ENCODE data around the gene HBEGF.

HBEGF gene

DNA sequence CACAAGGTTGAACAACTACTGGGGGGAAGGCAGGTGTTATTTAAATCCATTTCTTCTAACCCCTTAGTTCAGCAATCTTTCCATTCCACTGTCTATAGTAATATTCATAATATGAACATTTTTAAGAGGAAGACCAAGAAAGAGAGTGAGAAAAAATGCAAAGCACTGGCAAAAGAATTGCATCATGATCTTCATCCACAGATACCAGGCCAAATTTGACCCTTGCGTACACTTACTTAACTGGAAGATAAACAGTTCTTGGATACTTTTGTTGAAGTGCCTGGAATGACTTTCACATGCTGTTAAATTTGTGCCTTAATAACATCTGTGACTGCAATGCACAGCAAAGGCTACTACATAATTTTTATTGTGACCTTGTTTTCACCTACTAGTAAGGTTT is 45.3 kb downstream of the HBEGF start:
- no peak for DNase-seq

DNA sequence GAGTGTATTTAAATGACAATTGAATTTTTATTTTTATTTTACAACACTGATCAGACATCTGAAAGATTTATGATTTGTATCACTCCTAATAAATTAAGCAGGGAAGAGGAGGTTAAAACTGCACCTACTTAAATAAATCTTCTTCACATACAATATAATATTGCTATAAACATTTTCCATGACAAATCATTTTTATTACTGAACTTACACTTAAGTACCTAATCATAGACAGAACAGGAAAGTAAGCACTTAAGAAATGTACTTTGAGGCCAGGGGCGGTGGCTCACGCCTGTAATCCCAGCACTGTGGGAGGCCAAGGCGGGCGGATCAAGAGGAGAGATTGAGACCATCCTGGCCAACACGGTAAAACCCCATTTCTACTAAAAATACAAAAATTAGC is 47.3 kb downstream of the HBEGF start:
- DNase-seq: no peak

DNA sequence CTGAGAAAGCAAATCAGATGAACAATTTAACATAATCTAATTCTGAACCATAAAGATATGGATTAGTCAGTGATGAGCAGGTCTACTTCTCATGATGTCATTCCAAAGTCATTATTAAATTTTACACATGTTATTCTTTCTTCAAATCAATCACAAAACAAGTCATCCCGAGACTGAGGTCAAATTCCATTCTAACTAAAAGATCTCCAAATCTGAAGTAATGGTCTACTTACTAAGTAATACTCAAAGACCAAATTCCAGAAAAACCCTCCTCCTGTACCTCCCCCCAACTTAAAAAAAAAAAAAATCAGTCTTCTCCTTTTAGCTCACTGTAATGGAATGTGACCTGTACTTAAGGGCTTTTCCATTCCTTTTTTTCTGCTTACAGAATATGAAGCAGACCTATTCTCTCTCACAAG is 48.2 kb downstream of the HBEGF start:
- no peak for DNase-seq

GRCh38 chr5:140297283-140297682 is 49.1 kb downstream of the HBEGF start:
- DNase-seq: no peak

DNA sequence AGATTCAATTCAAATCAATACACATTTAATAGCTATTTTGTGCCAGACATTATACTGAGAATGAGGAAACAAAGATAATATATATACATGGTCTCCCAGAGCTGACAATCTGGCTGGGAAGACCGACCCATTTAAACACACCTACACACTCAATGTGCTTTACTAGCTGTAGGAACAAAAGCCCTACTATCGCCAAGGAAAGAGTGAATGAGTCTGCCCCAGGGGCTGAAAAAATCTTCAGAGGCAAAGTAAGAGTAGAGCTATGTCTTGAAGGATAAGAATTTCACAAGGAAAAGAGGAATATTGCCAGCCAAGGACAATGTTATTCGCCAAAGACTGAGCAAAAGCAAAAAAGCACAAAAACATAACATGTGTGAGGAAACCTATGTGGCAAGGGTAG is 50.1 kb downstream of the HBEGF start:
- DNase-seq: no peak

DNA sequence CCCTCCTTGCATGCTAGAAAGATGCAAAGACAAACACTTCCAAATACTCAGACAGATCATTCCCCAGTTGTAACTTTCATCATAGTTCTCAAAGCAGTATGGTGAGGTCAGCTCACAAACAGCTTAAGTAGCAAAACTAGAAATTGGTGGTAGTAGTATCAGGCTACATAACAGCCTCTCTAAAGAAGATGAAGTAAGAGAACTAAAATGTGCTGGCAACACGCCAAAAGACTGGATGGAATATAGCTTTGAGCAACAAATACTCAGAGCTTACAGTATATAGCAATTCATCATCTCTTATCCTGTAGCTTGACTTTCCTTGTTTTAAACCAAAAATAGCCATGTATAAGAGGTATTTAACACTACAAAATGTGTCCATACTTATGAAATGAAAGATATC is 51.0 kb downstream of the HBEGF start:
- no peak for DNase-seq

DNA sequence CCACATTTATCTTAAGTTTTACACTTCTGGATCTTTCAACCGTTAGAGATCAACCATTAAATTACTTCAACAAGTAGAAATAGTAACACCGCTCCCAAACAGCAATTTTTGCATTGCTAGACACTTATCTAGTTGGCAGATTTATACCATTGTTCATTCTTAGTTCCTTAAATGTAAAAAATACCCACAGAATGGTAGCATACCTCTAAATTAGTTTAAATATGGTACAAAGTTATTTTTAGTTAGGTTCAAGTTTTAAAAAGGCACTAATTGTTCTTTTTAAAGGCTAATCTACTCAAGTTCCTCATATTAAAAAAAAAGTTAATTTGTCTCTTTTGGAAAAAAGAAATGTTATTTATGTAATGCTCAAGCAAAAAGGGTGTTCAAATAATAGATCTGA is 51.6 kb downstream of the HBEGF start:
- no peak for DNase-seq

- no peak for DNase-seq
These were observed 52.6 kb downstream of the HBEGF start for GRCh38 chr5:140293849-140294100.

GRCh38 chr5:140293091-140293848 is 53.1 kb downstream of the HBEGF start:
- DNase-seq: no peak

- DNase-seq: no peak
These were observed 54.0 kb downstream of the HBEGF start for GRCh38 chr5:140292212-140293036.

- no peak for DNase-seq
These were observed 58.4 kb downstream of the HBEGF start for GRCh38 chr5:140287801-140288521.

DNA sequence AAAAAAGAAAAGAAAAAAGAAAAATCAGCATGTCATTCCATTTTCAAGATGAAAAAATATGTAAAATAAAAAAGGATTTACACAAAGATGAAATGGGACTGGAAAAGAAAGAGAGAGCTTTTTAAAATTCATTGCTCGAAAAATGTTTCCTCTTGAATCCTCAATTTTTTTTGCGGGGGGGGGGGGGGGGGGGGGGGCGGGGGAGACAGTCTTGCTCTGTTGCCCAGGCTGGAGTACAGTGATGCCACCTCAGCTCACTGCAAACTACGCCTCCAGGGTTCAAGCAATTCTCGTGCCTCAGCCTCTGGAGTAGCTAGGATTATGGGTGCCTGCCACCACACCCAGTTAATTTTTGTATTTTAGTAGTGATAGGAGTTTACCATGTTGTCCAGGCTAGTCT is 60.0 kb downstream of the HBEGF start:
- DNase-seq: no peak

DNA sequence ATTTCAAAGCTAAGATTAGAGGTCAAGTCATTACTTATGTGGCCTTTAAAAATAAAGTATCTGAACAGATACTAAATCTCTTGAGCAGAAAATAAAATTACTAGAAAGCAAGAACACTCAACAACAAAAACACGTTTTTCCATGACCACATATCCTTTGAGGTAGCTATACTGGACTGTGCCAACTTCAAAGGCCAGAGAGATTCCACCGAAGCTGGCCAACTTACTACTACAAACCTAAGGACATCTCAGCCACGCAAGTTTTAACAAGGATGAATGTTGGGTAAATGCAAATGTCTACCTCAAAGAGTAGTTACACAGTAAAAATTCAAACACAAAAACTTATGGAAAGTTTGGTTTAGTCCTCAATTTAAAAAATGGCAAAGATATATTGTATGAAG is 62.4 kb downstream of the HBEGF start:
- DNase-seq: no peak
